Measurements from ENCODE around the gene ARHGAP27.
"Not testable (repeated sequence)": the region's sequence is repeated elsewhere in the genome, so short reads cannot be mapped to it uniquely, and the experiment has no call there.

The ARHGAP27 gene, protein sequence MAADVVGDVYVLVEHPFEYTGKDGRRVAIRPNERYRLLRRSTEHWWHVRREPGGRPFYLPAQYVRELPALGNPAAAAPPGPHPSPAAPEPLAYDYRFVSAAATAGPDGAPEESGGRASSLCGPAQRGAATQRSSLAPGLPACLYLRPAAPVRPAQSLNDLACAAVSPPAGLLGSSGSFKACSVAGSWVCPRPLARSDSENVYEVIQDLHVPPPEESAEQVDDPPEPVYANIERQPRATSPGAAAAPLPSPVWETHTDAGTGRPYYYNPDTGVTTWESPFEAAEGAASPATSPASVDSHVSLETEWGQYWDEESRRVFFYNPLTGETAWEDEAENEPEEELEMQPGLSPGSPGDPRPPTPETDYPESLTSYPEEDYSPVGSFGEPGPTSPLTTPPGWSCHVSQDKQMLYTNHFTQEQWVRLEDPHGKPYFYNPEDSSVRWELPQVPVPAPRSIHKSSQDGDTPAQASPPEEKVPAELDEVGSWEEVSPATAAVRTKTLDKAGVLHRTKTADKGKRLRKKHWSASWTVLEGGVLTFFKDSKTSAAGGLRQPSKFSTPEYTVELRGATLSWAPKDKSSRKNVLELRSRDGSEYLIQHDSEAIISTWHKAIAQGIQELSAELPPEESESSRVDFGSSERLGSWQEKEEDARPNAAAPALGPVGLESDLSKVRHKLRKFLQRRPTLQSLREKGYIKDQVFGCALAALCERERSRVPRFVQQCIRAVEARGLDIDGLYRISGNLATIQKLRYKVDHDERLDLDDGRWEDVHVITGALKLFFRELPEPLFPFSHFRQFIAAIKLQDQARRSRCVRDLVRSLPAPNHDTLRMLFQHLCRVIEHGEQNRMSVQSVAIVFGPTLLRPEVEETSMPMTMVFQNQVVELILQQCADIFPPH

DNA sequence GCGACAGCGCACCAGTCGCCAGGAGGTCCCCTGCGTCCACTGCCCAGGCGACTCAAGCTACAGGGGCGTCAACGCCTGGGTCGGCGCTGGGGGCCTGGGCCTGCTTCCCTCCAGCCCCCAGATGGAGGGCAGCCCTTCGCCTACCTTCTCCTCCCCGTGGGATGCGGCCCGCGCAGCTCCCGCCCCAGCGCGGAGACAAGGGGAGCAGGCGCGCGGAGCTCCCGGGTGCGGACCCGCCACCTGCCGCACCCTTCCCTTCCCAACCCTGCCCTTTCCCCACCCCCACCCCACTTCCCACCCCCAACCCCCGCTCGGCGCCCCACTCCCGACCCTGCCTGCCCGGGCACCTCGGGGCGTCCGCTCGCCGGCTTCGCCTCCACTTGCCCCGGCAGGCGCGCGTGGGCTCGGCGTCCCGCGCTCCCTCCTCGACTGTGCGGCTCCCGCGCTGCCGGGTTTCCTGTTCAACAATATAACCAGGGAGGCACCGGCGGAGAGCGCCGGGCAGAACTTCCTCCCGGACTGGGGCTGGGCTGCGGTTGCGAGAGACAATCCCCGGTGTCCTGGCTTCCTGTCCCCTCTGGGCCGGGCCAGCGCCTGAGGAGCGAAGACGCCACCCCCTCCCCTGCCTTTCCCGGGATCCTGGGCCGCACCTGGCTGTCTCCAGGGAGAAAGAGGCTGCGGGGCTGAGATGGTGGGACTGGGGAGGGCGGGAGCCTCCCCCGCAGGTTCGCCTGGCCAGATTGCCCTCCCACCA lies at the start of gene ARHGAP27:
TSS of gene ARHGAP27 (minus strand) at position 466 of the 754 bp plus-strand sequence. CDS start 2,591 bp downstream, outside the sequence.
- no peak for DNase-seq

DNA sequence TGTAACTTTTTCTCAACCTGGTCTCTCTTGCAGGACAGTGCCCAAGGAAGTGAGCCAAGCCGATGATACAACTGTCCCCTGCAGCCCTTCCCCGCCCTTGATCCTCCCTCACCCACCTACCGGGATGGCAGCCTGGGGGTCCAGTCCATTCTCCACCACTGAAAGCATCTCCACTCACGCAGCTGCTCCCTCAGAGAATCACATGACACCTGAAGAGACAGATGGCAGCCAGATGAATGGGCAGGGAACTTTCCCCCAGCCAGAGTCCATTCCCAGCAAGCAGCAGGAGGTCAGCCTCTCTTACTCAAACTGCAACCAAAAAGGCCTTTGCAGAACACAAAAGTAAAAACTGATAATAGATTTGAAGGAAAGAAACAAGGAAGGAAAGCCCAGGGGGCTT lies 49.6 kb upstream of the ARHGAP27 start:
- not testable (repeated sequence) for DNase-seq

DNA sequence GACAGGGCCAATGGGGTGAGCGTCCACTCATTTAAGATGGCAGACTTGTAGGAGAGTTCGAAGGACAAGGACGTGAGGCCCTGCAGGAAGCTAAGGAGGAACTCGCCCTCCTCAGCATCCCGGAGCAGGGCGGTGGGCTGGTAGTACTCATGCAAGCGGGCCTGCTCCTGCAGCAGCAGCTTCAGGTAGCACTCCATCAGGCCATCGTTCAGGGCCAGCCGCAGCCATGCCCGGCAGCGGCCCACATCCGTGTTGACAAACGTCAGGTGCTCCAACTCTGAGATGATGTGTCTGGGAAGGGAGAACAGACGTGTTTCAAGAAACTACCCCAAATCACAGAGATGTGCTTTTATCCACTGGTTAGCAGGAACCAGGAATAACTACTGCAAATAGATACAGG lies 42.8 kb upstream of the ARHGAP27 start:
- not testable (repeated sequence) for DNase-seq

DNA sequence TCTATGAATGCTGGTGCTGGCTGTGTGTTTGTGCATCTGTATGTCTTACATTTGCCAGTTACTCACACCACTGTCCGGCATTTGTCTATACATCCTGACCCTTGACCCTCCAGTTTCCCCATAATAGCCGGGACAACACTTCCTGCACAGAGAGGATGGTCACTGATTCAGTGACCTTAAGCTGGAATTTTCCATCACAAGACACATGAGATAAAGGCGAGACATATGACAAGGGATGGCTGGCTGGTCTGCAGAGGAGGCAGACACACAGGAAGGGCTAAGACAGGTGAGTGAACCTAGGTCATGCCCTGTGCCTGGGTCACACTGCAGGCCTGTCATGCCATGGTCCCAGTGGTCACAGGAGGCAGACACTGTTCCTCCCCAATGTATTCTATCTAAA lies 39.6 kb upstream of the ARHGAP27 start:
- DNase-seq, result not testable (repeated sequence)

DNA sequence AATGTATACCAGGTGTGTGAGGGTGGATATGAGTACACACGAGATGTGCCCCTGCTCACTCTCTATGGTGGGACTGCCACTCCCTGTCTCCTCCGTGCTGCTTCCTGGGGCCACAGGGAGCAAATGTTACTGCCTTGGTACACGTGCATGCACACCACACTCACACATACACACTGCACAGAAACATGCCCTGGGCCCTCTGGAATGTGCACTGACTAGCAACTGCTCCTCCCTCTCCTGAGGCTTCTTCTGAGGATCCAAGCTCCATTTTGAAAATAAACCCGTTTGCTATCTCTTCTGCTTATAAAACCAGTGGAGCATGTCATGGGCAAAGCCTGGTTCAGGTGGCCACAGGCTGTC lies 36.5 kb upstream of the ARHGAP27 start:
- not testable (repeated sequence) for DNase-seq

DNA sequence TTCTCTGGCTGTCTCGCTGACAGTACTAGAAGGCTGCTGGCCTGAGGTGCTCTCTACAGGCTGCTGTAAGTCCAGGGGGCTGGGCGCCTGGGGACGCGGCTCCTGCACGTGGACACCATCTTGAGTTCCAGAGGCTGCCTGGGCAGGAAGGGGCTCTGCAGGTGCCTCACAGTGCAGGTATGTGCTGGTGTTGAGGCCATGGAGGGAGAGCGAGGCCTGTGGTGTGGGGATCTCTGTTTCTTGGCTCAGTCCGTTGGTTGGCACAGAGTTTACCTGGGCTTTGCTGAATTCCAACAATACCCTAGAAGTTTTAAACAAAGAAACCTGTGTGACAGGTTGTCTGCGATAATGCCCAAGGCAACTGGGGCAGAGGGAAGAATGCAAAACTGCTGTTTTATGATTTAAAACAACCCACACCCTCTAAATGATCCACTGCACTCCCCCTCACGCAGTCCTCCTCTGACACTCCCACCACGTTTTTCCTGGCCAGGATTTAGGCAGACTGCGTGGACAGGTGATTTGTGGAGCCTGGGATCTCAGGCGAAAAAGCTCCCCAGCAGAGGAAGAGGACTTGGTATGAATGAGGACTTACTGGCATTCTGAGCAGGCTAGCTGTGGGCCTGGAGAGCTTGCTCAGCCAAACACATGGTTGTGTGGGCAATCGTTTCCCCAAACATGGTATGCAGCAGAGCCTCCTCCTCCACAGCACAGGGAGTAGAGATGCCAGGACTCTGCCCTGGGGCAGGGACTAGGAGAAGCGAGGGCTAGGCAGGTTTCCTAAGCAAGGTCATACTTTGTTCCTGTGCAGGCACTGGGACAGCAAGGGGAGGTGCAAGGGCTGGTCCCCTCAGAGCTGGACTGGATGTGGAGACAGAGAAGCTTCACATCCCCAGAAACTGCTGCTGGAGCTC lies 35.9 kb upstream of the ARHGAP27 start:
- DNase-seq, result not testable (repeated sequence)

DNA sequence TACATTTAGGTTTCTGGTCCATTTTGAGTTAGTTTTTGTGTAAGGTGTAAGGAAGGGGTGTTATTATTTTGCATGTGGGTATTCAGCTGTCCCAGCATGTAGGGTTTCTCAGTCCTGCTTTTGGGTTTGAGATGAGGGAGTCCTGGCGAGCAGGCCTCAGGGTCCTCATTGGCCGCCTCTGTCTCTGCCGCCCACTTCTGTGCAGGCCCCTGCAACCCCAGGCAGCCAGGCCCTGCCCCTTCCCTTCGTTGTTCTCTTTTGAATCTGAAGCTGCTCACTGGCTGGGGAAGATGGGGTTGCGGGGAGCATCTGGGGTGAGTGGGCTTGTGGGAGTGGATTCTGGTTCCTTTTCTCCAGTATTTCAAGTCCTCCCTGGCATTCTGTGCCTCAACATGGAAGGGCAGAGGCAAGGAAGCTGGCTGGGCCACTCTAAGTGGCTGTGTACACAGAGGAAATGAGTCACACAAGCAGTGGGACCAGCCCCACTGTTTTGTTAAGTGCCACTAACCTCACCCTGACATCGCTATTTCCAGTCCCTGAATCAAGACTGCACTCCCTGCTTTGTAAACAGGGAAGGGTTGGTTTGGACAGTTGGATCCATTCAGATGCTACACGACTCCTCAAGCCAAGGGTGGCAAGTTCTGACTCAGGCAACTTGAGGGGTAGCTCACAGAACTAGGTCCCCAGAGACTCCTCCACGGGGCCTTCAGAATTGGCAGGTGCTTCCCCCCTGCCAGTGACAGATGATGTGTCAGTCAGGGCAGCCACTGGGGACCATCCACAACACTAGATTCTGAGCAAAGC lies 29.1 kb upstream of the ARHGAP27 start:
- DNase-seq, result not testable (repeated sequence)

DNA sequence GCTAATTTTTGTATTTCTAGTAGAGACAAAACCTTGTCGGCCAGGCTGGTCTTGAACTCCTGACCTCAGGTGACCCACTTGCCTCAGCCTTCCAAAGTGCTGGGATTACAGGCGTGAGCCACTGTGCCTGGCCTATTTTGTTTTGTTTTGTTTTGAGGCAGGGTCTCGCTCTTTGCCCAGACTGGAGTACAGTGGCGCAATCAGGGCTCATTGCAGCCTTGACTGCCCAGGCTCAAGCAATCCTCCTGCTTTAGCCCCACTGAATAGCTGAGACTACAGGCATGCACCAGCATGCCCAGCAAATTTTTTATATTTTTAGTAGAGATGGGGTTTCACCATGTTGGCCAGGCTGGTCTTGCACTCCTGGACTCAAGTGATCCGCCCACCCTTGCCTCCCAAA lies 27.8 kb upstream of the ARHGAP27 start:
- not testable (repeated sequence) for DNase-seq

DNA sequence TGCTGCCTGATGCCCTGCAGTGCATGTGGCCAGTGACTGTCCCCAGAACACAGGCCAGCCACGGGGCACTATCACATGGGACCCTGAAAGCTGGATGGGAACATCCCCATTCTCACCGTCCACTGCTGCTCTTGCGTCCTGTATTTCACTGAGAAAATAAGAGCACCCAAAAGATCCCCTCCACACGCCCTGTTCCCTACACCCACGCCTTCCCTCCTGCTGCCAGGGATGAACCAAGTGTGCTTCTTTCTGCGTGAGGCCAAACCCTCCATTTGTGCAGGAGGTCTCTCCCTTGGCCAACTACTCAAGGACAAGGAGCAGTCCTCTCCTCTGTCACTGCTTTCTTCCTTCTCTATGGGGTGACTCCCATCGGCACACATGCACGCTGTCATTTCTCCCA lies 21.7 kb upstream of the ARHGAP27 start:
- not testable (repeated sequence) for DNase-seq

DNA sequence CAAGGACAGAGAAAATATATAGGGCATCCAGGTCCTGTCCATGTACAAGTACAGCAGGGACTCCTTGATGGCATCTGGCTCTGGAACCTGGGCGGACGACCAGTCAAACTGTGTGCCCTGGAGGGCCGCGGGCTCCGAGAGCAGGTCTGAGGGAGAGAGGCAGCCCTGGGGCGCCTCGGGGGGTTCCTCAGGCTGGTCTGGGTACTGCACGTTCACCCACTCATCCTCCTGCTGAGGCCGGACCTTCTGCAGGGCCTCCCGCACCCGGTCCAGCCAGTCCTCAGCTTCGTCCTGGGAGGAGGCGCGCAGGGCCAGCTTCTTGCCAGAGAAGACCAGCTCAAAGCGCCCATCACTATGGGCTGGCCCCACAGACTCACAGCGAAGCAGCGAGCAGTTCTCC lies 21.1 kb upstream of the ARHGAP27 start:
- not testable (repeated sequence) for DNase-seq

DNA sequence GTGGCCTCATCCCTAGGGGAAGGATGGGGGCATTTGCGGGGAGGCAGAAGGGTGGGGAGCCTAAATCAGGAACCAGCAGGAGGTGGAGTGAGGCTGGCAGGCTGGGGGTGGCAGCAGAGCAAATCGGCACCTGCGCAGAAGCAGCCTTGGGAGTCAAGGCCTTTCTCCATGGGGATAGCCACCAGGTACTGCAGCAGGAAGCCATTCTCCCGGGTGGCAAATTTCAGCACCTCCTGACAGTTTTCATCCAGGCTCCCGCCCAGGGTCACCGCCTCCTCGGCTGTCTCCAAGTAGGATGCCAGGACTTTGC lies 20.5 kb upstream of the ARHGAP27 start:
- not testable (repeated sequence) for DNase-seq

DNA sequence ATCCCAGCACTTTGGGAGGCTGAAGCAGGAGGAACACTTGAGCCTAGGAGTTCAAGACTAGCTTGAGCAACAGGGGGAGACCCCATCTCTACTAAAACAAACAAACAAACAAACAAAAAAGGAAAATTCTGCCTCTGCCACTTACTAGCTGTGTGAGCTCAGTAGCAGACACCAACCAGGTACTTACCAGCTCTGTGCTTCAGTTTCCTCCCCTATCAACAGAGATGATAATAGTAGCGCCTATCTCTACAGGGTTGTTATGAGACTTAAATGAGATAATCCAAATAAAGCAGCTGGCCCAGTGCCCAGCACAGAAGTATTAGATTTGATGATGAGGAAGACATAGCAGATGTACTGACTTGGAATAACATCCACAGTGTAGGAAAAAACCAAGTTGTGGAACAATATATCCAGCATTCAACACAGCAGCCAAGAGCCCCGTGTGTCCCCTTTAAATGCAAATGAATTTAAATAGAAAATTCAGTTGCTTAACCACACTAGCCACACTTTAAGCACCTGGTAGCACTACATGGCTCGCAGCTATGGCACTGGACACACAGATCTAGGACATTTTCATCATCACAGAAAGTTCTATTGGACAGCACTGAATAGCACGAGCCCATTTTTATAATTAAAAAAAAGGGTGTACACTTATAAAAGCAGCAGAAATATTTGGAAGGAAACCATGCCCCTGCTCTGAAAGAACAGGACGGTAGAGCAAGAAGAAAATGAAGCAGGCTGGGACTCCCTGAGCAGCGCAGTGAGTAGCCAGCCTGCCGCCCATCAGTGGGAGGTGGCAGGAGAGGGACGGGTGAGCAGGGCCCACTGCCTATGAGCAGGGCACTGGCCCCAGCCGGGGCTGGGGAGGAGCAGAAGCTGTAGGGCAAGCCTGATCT lies 19.9 kb upstream of the ARHGAP27 start:
- DNase-seq, result not testable (repeated sequence)

DNA sequence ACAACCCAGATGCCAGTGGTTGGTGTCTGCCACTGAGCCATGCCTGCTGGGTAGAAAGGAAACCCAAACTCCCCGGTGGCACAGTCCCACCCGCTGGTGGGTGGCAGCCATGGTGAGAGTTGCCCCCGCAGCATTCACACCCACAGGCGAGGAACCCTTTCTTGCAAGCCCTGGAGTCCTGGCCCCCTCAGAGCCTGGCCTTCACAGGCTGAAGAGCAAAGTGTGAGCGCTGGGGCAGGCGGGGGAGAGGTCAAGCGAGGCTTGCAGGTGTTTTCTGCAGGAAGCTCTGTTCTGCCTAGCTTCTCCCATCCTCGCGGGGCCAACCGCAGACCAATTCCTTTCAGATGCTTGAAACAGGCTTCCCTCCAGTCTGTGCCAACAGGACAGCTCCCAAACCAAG lies 19.0 kb upstream of the ARHGAP27 start:
- DNase-seq, result not testable (repeated sequence)

DNA sequence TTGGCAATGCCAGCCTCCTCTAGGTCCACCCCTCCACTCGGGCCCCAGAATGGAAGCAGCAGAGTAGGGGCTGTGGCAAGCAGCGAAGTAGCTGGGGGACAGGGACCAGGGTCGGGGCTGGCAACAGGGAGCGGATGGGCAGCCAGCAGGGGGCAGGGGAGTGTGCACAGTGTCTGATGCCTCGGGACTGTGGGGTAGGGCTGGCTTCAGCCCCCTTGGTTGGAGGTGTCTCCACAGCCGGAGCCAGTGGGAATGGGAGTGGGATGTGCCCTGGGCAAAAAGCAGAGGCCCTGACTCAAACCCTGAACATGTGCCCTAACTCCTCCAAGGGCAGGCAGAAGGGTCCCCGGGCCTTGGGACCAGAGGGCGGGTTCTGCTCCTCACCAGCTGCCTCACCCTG lies 18.5 kb upstream of the ARHGAP27 start:
- no peak for DNase-seq

DNA sequence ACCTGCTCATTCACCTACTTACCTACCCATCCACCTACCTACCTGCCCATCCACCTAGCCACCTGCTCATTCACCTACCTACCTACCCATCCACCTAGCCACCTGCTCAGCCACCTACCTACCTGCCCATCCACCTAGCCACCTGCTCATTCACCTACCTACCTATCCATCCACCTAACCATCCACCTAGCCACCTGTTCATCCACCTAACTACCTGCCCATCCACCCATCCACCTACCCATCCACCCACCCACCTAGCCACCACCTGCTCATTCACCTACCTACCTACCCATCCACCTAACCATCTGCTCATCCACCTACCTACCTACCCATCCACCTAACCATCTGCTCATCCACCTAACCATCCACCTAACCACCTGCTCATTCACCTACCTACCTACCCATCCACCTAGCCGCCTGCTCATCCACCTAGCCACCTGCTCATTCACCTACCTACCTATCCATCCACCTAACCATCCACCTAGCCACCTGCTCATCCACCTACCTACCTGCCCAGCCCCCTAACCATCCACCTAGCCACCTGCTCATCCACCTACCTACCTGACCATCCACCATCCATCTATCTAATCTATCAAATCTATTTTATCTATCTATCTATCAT lies 17.1 kb upstream of the ARHGAP27 start:
- DNase-seq, result not testable (repeated sequence)

DNA sequence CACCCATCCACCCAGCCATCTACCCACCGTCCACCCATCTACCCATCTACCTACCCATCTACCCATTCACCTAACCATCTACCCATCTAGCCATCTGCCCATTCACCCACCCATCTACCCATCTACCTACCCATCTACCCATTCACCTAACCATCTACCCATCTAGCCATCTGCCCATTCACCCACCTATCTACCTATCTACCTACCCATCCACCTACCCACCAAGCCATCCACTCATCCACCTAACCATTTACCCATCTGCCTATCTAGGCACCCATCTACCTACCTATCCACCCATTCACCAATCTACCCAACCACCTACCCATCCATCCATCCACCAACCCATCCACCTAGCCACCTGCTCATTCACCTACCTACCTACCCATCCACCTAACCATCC lies 16.6 kb upstream of the ARHGAP27 start:
- DNase-seq, result not testable (repeated sequence)

DNA sequence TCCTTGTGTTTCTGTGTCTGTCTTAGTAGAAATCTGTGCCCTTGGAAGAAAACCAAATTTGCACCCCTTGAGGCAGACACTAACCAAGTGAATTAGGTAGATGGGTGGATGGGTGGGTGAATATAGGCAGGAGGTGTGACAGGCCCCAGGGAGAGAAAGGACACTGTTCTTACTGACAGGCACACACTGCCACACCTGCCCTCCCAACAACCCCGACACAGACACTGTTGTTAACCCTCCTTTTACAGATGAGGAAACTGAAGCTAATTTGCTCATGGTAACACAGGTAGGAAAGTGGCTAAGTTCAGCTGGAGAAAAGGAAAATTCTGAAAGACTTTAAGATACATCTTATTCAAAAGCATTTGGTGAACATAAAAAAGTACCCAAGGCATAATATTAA lies 15.8 kb upstream of the ARHGAP27 start:
- not testable (repeated sequence) for DNase-seq

DNA sequence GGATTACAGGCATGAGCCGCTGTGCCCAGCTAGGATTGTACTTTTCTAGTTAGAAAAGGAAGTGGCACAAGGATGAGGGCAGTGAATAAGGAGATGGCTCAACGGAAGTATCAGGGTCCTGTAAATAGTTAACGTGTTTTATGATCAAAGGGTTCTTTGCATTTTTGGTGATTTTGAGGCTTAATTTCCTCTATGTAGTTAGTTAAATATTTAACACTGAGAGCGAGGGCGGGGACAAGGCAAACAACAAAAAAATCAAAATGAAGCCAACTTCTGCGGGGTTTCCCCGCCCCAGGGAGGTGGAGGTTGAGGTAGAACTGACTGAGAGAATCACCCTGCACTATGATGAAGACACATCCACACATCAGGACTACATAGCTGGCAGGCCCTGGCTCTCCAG lies 15.4 kb upstream of the ARHGAP27 start:
- DNase-seq, result not testable (repeated sequence)

DNA sequence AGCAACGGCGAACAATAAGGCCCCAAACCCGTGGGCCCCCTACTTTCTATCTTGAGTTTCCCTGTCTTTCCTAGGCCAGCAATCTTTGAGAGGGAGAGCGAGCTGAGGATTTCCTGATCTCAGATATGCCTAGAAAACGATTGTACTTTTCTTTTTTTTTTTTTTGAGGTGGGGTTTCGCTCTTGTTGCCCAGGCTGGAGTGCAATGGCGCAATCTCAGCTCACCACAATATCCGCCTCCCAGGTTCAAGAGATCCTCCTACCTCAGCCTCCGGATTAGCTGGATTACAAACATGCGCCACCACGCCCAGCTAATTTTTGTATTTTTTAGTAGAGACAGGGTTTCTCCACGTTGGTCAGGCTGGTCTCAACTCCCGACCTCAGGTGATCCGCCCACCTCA lies 15.0 kb upstream of the ARHGAP27 start:
- DNase-seq, result not testable (repeated sequence)

Data from NCI-H1092 (cell line).